Activated CD8-positive, alpha-beta memory T cell treated with anti-CD3 and anti-CD28 coated beads, Interleukin-2, amount 50 U/mL, for 24 hours (primary cell): ENCODE results near the gene NUP188.
"Not testable (repeated sequence)": the region's sequence is repeated elsewhere in the genome, so short reads cannot be mapped to it uniquely, and the experiment has no call there.

Experiments used
- DNase-seq: peaks from one replicate; pipeline ENCODE4 v3.0.0-alpha.2; 2020; ENCODE audit errors: extremely low read depth

Gene NUP188

DNA sequence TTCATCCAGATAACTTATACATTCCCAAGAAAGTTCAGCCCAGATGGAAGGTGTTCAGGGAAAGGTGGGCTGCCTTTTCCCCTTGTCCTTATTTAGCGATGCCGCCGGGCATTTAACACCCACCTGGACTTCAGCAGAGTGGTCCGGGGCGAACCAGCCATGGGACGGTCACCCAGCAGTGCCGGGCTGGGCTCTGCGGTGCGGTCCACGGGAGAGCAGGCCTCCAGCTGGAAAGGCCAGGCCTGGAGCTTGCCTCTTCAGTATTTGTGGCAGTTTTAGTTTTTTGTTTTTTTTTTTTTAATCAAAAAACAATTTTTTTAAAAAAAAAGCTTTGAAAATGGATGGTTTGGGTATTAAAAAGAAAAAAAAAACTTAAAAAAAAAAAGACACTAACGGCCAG is 30.8 kb upstream of the NUP188 start:
- no peak for DNase-seq

DNA sequence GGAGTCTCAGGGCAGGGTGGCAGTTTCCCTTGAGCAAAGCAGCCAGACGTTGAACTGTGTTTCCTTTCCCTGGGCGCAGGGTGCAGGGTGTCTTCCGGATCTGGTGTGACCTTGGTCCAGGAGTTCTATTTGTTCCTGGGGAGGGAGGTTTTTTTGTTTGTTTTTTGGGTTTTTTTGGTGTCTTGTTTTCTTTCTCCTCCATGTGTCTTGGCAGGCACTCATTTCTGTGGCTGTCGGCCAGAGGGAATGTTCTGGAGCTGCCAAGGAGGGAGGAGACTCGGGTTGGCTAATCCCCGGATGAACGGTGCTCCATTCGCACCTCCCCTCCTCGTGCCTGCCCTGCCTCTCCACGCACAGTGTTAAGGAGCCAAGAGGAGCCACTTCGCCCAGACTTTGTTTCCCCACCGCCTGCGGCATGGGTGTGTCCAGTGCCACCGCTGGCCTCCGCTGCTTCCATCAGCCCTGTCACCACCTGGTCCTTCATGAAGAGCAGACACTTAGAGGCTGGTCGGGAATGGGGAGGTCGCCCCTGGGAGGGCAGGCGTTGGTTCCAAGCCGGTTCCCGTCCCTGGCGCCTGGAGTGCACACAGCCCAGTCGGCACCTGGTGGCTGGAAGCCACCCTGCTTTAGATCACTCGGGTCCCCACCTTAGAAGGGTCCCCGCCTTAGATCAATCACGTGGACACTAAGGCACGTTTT is 30.2 kb upstream of the NUP188 start:
- no peak for DNase-seq

DNA sequence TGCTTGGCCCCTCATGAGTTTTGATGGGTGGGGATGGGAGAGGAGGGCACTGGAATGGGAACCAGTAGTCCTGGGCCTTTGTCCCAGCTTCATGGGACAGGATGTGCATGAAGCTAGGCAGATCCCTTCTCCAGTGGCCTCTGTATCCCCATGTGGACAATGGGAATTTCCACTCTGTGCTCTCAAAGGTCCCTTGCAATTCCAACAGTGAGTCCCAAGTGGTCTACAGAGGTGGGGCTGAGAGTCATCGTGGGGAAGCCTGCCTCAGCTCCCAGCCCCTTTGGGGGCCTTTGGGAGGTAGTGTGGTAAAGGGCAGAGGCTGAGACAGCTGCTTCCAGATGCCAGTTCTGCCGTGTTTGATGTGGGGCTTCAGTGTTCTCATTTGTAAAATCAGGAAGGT is 28.6 kb upstream of the NUP188 start:
- DNase-seq = no peak

DNA sequence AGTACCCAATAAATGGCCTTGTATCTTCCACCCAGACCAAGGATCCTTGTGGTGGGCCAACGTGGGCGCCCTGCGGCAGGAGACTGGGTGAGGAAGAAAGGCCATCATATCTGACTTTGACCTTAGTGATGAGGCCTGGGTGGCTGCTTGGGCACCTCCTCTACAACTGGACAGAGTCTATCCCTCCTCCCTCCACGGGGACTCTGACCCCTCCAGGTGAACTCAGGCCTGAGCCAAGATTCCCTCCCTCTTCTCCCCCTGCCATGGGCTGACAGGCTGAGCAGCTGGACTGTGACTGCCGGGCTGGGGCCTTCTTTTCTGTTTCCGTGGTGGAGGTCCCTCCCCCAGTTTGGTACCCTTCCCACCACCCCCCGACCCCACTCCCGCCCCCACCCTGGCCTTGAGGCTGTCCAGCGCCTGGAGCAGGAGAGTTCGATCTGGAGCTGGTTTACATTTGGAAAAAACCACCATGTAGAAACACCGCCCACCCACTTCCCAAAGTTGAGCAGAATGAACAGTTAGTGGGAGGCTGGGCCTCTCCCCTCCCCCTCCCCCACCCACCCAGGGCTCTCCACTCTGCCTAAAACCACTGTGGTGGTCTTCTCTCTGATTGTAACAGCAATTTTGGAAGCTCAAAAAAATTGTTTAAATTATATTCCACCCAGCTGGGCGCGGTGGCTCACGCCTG is 28.0 kb upstream of the NUP188 start:
- no peak for DNase-seq

DNA sequence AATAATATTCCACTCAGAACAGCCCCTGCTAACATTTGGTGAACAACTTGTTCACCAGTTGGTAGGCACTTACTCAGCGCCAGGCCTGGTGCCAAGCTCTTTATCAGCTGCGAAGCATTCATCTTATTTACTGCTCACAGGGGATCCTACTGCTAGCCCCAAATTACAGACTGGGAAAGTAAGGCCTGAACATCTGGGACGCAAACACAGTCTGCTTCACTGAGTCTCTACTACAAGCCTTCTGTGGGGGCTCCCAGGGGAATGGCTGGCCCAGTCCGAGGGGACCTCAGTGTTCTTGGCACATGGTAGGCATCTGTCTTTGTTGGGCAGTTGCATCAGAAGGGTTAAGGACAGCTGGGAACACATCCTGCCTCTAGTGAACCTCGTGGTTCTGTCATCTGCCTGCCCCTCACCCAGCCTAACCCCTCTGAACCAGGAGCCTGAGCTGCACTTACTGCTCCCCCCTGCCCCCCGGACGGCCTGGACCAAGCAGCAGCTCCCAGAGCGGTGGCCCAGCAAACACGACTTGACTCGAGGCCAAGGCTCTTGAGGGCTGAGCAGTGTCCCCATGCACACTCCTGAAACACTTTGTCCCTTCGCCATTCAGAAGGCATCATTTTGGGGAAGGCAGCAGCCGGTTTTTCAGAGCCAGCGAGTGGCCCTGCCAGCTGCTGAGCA is 27.0 kb upstream of the NUP188 start, which contains the start of gene PHYHD1:
PHYHD1 (plus strand) TSS at position 602 of the 678 bp plus-strand sequence. CDS start 1,342 bp downstream, outside the sequence.
- no peak for DNase-seq

DNA sequence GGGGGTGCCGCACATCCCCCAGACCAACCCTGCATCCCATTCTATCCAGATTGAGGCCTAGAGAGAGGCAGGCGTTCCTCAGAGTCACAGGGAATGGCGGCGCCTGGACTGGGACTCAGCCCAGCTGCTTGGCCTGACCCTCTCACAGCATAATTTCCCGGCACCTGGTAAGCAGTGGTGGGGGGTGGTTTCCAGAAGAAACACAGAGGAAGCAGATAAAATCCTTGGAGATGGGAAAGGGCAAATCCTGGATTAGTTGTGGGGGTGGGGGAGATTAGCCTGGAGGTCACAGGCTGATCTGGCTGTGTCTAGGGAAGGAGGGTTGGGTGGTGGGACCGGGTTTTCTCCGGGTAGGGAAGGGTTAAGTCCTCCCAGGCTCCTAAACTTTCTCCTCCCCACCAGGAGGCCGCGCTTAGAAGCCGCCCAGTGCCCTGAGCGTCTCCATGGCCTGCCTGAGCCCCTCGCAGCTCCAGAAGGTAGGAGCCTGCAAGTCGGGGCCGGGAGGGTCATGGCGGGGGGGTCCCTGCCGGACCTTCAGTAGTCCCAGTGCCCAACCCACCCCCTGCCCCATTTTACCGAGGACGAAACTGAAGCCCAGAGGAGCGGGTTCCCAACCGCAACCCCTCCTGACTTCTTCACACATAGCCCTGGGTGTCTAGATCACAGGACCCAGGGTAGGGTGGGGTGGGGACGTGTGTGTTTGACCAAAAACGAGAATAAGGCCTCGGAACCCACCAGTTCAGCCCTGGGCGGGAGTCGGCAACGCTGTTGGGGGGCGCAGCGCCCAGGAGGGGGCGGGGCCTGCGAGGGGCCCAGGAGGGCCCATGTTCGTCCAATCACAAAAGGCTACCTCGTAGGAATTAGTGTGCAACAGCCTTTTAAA is 25.4 kb upstream of the NUP188 start:
- DNase-seq = no peak

DNA sequence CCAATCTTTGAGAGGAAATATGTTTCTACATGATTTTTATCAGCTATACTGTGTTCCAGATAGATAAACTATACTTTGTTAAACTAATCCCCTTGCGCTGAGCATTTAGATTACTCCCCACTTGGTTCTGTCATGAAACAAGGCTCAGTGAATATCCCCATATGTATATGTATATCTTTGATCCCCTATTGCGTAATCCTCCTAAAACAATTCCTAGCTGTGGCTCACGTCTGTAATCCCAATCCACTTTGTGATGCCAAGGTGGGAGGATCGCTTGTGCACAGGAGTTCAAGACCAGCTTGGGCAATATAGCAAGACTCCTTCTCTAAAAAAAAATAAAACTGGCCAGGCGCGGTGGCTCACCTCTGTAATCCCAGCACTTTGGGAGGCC is 24.0 kb upstream of the NUP188 start:
- no peak for DNase-seq

DNA sequence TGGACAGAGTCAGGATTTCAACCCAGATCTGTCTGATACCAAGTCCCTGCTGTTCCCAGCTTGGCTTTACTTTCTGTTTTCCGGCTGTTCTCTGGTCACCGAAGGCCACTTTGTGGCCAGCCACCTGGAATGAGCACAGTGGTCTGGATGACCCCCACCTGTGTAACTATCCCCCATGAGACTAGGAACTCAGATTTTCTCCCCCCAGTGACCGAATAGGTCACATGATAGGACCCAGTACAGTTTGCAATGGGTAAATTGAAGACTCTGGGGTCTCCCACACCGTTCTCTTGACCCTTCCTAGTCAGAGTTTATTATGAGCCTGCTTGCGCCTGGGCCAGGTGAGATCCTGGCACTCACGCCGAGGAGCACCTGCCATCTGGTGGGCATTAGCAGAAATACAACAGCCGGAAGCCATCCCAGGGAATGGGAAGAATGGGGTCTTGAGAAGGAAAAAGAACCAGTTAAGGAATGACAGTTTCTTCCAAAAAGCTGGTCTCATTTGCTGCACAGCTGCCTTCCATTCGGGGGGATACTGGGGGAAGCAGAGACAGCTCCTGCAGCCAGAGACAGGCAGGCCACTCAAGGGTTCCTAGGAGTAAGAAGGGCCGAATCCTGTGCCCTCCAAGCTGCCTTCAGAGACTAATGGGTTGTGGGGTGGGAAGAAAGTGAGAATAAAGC is 19.6 kb upstream of the NUP188 start:
- DNase-seq = no peak

DNA sequence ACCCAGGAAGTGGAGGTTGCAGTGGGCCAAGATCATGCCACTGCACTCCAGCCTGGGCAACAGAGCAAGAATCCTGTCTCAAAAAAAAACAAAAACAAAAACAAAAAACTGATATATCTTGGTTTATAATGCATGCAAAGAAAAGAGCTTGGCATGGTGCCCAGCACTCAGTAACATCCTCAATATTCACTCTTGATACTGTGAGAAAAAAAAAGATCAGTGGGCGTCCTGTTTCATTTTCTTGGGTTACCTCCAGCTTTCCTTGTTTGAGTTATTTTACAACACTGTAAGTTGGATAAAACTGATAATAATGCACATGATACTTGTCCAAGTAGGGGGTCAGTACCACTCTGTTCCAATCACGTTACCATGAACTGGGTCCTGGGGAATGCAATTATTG is 18.9 kb upstream of the NUP188 start:
- no peak for DNase-seq

DNA sequence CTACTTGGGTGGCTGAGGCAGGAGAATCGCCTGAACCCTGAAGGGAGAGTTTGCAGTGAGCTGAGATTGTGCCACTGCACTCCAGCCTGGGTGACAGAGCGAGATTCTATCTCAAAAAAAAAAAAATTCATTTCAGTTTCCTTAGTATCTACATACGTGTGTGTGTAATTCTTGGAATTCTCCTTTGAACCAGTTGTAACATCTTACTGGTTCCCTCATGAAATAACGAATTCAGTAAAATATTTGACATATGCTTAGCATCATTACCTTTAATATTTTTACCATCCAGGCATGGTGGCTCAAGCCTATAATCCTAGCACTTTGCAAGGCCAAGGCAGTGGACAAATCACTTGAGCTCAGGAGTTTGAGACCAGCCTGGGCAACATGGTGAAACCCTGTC is 17.9 kb upstream of the NUP188 start:
- DNase-seq = no peak

DNA sequence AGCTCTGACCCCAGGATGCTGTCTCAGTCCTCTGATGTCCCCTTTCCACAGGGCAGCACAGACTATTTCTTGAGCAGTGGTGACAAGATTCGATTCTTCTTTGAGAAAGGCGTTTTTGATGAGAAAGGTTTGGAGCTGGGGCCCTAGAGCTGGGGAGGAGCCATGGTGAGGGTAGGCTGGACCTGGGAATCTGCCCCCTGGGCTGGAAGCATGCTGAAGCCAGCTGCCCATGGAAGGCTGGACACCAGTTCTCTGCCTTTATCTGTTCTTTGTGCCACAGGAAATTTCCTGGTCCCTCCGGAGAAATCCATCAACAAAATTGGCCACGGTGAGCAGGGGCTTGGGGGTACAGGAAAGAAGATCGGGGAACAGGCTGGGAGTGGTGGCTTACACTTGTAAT is 13.8 kb upstream of the NUP188 start:
- DNase-seq = no peak

DNA sequence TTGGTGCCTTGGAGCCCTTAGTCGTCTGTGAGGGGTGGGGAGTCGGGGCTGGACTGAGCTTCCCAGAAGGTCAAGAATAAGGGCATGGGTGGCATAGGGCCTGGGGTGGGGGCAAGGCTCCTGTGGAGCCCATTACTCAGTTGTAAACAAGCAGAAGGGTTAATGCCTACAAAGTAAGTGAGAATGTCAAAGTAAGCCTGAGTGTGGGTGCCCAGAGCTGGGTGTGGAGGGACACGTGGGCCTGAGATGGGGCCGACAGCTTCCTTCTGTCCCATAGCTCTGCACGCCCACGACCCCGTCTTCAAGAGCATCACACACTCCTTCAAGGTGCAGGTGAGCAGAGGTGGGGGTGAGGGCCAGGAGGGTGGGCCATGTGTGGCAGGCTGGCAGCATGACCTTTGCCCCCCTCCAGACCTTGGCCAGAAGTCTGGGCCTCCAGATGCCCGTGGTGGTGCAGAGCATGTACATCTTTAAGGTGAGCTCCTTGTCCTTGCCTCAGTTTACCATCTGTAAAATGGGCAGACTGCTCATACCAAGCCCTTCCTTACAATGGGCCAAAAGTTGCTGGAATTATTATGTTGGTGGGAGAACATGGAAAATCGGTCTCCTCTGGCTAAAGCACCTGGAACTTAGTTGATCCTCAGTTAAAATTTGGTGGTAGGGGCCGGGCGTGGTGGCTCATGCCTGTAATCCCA is 11.2 kb upstream of the NUP188 start:
- DNase-seq = no peak

DNA sequence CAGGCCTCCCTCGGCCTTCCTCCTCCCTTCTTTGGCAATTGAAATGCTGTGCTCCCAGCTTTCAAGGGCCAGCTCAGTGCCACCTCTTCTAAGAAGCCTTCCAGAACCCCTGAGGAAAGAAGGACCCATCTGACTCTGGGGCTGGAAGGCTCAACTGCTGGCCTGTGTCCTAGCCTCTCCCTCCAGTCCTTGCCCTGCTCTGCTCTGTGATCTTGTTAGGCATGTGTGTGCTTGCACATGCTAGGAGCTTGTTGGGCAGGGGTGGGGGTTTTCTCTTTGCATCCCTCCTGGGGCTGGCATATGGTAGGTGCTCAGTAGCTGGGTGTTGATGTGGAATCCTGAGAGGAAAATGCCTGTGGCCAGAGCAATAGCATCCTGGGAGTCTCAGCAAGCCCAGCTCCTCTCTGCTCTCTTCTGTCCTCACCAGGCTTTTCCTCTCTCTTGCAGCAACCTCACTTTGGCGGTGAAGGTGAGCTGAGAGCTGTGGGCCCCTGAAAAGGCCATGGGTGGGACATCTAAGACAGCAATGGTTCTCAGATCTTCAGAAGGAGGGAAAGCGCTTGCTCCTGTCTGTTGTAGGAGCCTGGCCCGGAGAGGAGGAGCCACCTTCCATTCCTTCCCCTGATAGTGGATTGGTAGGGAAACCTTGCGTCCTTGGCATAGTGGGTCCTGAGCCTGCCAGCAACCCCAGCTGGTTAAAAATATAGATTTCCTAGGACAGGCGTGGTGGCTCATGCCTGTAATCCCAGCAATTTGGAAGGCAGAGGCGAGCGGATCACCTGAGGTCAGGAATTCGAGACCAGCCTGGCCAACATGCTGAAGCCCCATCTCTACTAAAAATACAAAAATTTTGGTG is 10.0 kb upstream of the NUP188 start:
- DNase-seq = no peak

DNA sequence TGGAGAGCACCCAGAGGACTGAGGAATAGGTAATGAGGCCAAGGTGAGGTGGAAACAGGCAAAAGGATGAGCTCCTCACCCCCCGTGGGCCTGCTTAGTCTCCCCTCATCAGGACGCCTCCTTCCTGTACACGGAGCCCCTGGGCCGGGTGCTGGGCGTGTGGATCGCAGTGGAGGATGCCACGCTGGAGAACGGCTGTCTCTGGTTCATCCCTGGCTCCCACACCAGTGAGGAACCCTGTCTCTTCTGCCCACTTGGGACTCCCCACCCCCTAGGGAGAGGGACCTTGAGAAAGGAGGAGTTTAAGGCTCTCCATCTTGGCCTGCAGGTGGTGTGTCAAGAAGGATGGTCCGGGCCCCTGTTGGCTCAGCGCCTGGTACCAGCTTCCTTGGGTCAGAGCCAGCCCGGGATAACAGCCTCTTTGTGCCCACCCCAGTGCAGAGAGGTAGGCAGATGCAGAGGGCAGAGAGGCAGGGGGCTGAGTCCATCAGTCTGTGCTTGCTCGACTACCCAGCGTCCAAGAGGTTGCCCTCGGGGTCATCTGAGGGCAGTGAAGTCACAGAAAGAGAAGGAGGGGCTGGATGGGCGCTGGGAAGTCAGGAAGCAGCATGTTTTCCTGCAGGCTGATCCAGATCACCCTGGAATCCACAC is 7.1 kb upstream of the NUP188 start:
- DNase-seq = no peak

DNA sequence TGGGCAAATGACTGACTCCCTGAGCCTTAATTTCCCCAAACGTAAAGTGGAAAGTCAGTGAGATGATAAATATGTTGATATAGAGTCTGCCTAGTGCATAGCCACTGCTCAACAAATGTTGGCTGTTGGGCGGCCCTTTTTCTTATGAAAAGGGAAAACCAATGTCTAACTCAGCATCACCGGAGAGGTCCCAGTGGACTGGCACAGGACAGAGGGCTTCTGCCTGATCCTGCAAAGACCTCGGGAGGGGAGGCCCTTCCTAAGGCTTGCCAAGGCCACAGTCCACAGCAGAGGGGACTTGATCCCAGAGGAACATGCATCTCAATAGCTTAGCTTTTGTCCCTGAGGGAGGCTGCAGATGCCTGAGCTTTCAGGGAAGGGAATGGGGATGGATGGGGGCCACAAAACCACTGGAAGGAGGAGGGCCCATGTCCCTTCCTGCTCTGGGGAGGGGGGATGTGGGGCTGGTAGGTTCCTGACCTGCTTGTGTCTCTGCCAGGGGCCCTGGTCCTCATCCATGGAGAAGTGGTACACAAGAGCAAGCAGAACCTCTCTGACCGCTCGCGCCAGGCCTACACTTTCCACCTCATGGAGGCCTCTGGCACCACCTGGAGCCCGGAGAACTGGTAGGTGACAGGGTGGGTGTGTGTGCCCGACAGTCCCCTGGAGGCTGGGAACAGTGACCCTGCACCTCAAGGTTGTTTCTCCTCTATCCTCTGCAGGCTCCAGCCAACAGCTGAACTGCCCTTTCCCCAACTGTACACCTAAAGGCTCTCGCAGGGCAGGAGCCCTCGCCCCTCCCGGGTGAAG is 6.3 kb upstream of the NUP188 start:
- DNase-seq = no peak

DNA sequence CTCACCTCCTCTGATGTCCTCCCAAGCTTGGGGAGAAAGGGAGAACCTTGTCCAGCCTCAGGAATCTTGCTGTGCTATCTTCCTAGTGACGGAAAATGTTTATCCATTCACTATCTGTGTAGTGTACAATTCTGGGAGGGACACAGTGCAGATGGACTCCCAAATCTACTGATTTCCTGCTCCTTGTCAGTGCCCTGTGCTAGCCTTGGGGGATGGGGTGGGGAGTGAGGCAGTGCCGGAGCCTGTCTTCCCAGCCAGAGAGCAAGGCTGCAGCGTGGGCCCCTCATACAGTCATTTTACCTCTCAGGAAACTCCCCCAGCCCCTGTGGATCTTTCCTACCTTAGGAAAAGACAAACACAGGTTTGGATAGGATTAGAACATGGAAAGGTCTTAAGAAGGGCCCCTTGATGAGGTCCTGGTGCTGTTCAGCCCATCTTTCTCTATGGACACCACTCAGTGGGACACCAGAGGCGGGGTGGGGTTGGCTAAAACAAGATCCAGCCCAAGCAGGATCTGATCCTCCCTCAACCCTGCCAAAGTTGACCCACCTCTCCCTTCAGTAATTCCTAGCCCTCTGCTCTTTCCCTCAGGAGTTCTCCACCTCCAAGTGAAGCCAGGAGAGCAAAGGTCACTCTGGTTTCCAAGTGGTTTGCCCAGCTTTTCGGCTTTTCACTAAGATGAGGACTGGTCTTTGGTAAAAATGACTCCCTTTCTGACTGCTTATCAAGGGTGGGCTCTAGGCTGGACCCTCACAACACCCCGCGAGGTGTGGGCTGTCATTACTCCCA is 3.5 kb upstream of the NUP188 start:
- DNase-seq = no peak

DNA sequence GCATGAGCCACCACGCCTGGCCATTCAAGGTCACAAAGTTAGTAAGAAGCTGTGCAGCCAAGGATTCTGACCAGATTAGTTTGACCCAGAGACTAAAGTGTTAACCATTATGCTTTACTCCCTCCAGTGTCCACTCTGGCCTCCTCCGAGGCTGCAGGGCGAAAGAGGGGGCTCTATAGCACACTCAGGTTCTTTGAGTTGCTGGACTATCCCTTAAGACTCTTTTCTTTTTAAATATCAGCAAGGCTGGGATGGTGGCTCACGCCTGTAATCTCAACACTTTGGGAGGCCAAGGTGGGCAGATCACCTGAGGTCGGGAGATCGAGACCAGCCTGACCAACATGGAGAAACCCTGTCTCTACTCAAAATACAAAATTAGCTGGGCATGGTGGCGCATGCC is 2.5 kb upstream of the NUP188 start:
- not testable (repeated sequence) for DNase-seq
